K562 (cell line): Measurements from ENCODE around the gene BICC1. TPM values are rescaled to one million over a fixed set of nuclear protein-coding genes. Genes with fewer than 3 reads are reported as not detected.

Experiments used
- ATAC-seq: fragments of 200-7000 bp; cut with Tn5 transposase; 3 replicates; pipeline ENCODE4 v1.9.1; 2020; ENCODE audit warnings: moderate library complexity
- BruUV-seq: library from RNA; stranded (reverse); fragments of 400-500 nt; replicated peaks from 2 replicates; lab custom pipeline; 2021; lab: Mats Ljungman, UMichigan
- CTCF ChIA-PET: fragments of 300-600 bp; formaldehyde crosslinking; extraction: SDS; loops from one replicate; lab custom pipeline; 2021; ENCODE audit warnings: low intra/inter-chr PET ratio; lab: Yijun Ruan, JAX
- POLR2A ChIA-PET: fragments of 300-600, 350-650 bp; sonication (Branson Sonifier 250); formaldehyde crosslinking; extraction: SDS; loops from one replicate; lab custom pipeline; 2021; ENCODE audit warnings: antibody characterized with exemption, inconsistent platforms; lab: Yijun Ruan, JAX
- DNase-seq, 4 experiments: peaks; one replicate each; pipeline versions ENCODE4 v3.0.0 to v3.0.0-alpha.2; 2011 to 2018; ENCODE audit warnings: low spot score in 3 of 4, mixed read lengths in 3 of 4; ENCODE audit errors: extremely low read depth in 1 of 4
- FAIRE-seq: peaks from 2 replicates; lab custom pipeline; 2011; peaks lifted over from hg19 to GRCh38; lab: Jason Lieb, UNC
- H2AFZ ChIP-seq: 2 replicates; pipeline ENCODE4 v1.6.0; 2011; ENCODE audit warnings: low read depth, low read length, control low read depth, inconsistent platforms
- H3K27ac ChIP-seq: fragments of 200-600 bp; 3 replicates; pipeline ENCODE4 v1.8.0; 2011; ENCODE audit warnings: low read depth, mild to moderate bottlenecking, control low read depth, inconsistent platforms, low read length, moderate library complexity, mixed read lengths; ENCODE audit errors: extremely low read depth
- H3K27me3 ChIP-seq, 2 experiments: fragments of 300-600 bp in 1 of 2; 2 replicates in 1 of 2; 3 replicates in 1 of 2; pipeline versions ENCODE4 v1.6.0 to v1.8.0; 2011; ENCODE audit warnings: inconsistent platforms in 2 of 2, low read length in 2 of 2, mild to moderate bottlenecking in 1 of 2, mixed read lengths in 1 of 2, moderate library complexity in 1 of 2; ENCODE audit not compliant: control insufficient read depth in 2 of 2, insufficient read depth in 2 of 2
- H3K36me3 ChIP-seq: fragments of 300-600 bp; 3 replicates; pipeline ENCODE4 v1.8.0; 2011; ENCODE audit warnings: mild to moderate bottlenecking, low read length, inconsistent platforms; ENCODE audit not compliant: control insufficient read depth, insufficient read depth
- H3K4me1 ChIP-seq, 2 experiments: fragments of 200-600 bp in 1 of 2; replicated peaks in 1 of 2; 2 replicates in 1 of 2; 3 replicates in 1 of 2; pipeline versions ENCODE4 v1.5.1 to v1.8.0; 2011; ENCODE audit warnings: inconsistent platforms in 2 of 2, low read length in 2 of 2, mild to moderate bottlenecking in 1 of 2, mixed read lengths in 1 of 2, moderate library complexity in 1 of 2; ENCODE audit not compliant: control insufficient read depth in 2 of 2, insufficient read depth in 2 of 2
- H3K4me2 ChIP-seq: 2 replicates; pipeline ENCODE4 v1.6.1; 2011; ENCODE audit warnings: low read length, control low read depth, inconsistent platforms, mixed read lengths; ENCODE audit not compliant: insufficient read depth
- H3K4me3 ChIP-seq: fragments of 200-600 bp; sonication (generic), shearing (Covaris generic); 2 replicates; pipeline ENCODE4 v1.5.1; 2016; ENCODE audit warnings: control low read depth, inconsistent platforms
- H3K79me2 ChIP-seq: fragments of 200-600 bp; 3 replicates; pipeline ENCODE4 v1.8.0; 2011; ENCODE audit warnings: low read length, inconsistent platforms; ENCODE audit not compliant: control insufficient read depth, insufficient read depth
- H3K9ac ChIP-seq, 2 experiments: 2 replicates each; pipeline versions ENCODE4 v1.6.0 to v1.6.1; 2011; ENCODE audit warnings: low read depth in 2 of 2, low read length in 2 of 2, control low read depth in 1 of 2, inconsistent platforms in 1 of 2, mild to moderate bottlenecking in 1 of 2, mixed read lengths in 1 of 2; ENCODE audit not compliant: insufficient read depth in 1 of 2
- H3K9me1 ChIP-seq: one replicate; pipeline ENCODE4 v1.6.0; 2011; ENCODE audit warnings: inconsistent platforms, mild to moderate bottlenecking, low read length, moderate library complexity; ENCODE audit not compliant: control insufficient read depth, insufficient read depth
- H3K9me3 ChIP-seq: replicated peaks from 2 replicates; pipeline ENCODE4 v1.5.1; 2011; ENCODE audit warnings: low read depth, low read length, inconsistent platforms; ENCODE audit not compliant: control insufficient read depth, insufficient read depth
- H4K20me1 ChIP-seq: replicated peaks from 2 replicates; pipeline ENCODE4 v1.6.1; 2011; ENCODE audit warnings: low read length, inconsistent platforms, mixed read lengths; ENCODE audit not compliant: control insufficient read depth, insufficient read depth
- CUX1 ChIP-seq: fragments of 200-800 bp; sonication (Bioruptor generic); IDR thresholded peaks from 2 replicates; pipeline ENCODE4 v1.6.1; 2016; ENCODE audit warnings: missing genetic modification characterization, missing compliant biosample characterization
- GMEB1 ChIP-seq: fragments of 250-450 bp; sonication (Bioruptor Pico); IDR thresholded peaks from 2 replicates; pipeline ENCODE4 v1.4.0; 2020; ENCODE audit warnings: mild to moderate bottlenecking
- THAP12 ChIP-seq: fragments of 250-450 bp; sonication (Bioruptor Pico); IDR thresholded peaks from 2 replicates; pipeline ENCODE4 v1.9.0; 2021; ENCODE audit warnings: mild to moderate bottlenecking, inconsistent platforms
- ZNF280B ChIP-seq: fragments of 250-450 bp; sonication (Bioruptor Pico); IDR thresholded peaks from 2 replicates; pipeline ENCODE4 v1.5.1; 2021; ENCODE audit warnings: mild to moderate bottlenecking
- in situ Hi-C: fragments of 300-500 bp; cut with MboI; formaldehyde crosslinking; loops from 4 replicates; pipeline ENCODE4 v1.15.0; 2018; ENCODE audit warnings: inconsistent platforms, mixed read lengths
- intact Hi-C: fragments of 100-400 bp; cut with micrococcal nuclease; formaldehyde crosslinking; loops from 2 replicates; pipeline ENCODE4 v1.14.2; 2022
- polyA plus RNA-seq, 8 experiments: library from polyadenylated mRNA; depleted of rRNA in 4 of 8; stranded (reverse) in 5 of 8; unstranded in 3 of 8; fragments of >200 nt; fragmentation: Nextera tagmentation in 2 of 8; fragmentation: Illumina TruSeq in 1 of 8; extraction: Ambion mirVana in 2 of 8; extraction: Trizol in 1 of 8; gene quantifications; 2 replicates each; pipeline versions ENCODE4 v1.2.1 to v1.2.3, GENCODE V29; 2011 to 2014; ENCODE audit warnings: inconsistent platforms in 1 of 8, missing spikeins in 1 of 8
- total RNA-seq, 7 experiments: library from RNA; depleted of rRNA in 6 of 7; stranded (reverse); fragments of >200 nt in 6 of 7; fragmentation: Illumina TruSeq in 2 of 7; extraction: Trizol in 2 of 7; gene quantifications; 2 replicates each; pipeline versions ENCODE4 v1.2.1 to v1.2.3, GENCODE V29; 2011 to 2021; ENCODE audit warnings: low replicate concordance in 1 of 7

The BICC1 gene
- total and polyA plus RNA-seq, 9 of the 15 experiments (the other 6 are each of a cell fraction or from before 2014, with no cell fraction given), result not detected

GRCh38 chr10:58780476-58780875, 267.8 kb downstream of the BICC1 start:
- no peak overlapping the region for H2AFZ ChIP-seq
- H4K20me1 ChIP-seq, result no peaks in the 10 kb centered on the region
- no peak for TF ChIP-seq THAP12 (CRISPR knock-in tag)
- no peak for TF ChIP-seq CUX1 (CRISPR knock-in tag)
- TF ChIP-seq ZNF280B (CRISPR knock-in tag), result no peak
- TF ChIP-seq GMEB1, result no peak
- TF ChIP-seq, all 486 proteins: peak for 0
- H3K4me3 ChIP-seq, result no peak overlapping the region
- H3K9ac ChIP-seq, result no peak overlapping the region
- no peaks in the 10 kb centered on the region for H3K4me1 ChIP-seq
- H3K9me3 ChIP-seq, result no peaks in the 10 kb centered on the region
- no peaks in the 10 kb centered on the region for H3K36me3 ChIP-seq
- H3K9me1 ChIP-seq, result no peaks in the 10 kb centered on the region
- ATAC-seq (no peak), DNase-seq (no peak), FAIRE-seq (no peak)
- no peaks in the 10 kb centered on the region for H3K79me2 ChIP-seq
- intact Hi-C loops (loop anchor here (5.0 kb wide), 2 partner anchors 842 to 1027 kb away; no protein-coding TSS in a partner anchor), in situ Hi-C loops (loop anchor here (10.0 to 25.0 kb wide), 2 partner anchors 834 to 1032 kb away; no protein-coding TSS in a partner anchor)
- H3K27ac ChIP-seq, result no peak overlapping the region
- H3K27me3 ChIP-seq, result no peaks in the 10 kb centered on the region
- ChIA-PET POLR2A (no interaction called here), CTCF (interaction anchor here (0.7 kb wide), 1 partner anchor 593 kb away, joined by 3 read pairs; no protein-coding TSS in a partner anchor)
- no TSS peak for BruUV-seq
- H3K4me2 ChIP-seq, result no peak overlapping the region
